GM18858 (cell line): Measurements from ENCODE around the gene UBE2S.
"Not testable (repeated sequence)": the region's sequence is repeated elsewhere in the genome, so short reads cannot be mapped to it uniquely, and the experiment has no call there.

Experiments used
- ATAC-seq: cut with Tn5 transposase; IDR thresholded peaks from one replicate; pipeline ENCODE4 v1.9.1; 2021; ENCODE audit not compliant: unreplicated experiment

Gene UBE2S

DNA sequence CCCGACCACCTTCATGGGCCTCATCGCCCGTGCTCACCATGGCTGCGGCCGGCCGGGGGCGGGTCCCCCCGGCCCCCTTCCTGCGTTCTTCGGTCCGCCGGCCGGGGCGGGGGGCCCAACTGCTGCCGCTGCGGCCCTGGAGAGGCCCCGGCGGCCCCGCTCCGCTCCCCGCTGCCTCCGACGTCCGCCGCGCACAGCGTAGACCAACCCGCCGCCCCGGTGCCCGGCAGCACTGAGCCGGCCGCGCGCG is at the start of gene UBE2S:
Gene UBE2S, minus strand, starts transcription at position 239 of the 250 bp plus-strand sequence. Its CDS starts 199 bp downstream, at position 40.
- peak; percentile 19 for ATAC-seq

DNA sequence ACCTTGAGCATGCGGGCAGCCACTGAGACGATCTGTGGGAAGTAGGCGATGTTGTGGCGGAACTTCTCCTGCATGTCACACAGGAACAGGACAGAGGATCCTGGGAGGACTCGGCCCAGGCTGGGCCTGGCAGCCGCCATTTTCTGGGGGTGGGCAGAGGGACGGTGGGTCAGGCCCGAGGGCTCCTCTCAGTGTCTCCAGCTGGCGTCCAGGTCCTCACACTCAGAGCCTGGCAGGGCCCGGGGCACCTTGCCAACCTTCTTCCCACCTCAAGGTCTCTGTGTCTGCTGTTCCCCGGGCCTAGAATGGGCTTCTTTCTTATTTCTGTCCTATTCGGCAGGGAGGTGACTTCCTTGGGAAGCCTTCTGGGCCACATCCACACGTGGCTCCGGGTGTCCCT is 48.8 kb upstream of the UBE2S start:
- ATAC-seq = no peak

DNA sequence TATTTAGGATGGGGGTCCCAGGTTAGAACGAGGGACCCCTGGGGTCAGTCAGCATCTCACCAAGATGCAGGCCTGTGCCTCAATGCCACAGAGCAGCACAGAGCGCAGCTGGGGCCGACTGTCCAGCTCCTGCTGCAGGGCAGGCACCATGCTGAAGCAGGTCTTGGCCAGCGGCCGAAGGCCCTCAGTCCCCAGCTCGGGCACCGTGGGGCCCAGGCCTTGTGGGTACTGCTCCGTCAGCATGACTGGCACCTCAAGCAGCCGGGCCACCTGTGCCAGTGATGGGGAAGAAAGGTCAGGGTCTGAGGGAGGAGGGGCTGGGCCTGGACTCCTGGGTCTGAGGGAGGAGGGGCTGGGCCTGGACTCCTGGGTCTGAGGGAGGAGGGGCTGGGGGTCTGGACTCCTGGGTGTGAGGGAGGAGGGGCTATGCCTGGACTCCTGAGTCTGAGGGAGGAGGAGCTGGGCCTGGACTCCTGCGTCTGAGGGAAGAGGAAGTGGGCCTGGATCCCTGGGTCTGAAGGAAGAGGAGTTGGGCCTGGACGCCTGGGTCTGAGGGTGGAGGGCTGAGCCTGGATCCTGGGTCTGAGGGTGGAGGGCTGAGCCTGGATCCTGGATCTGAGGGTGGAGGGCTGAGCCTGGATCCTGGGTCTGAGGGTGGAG is 48.1 kb upstream of the UBE2S start:
- ATAC-seq = no peak

DNA sequence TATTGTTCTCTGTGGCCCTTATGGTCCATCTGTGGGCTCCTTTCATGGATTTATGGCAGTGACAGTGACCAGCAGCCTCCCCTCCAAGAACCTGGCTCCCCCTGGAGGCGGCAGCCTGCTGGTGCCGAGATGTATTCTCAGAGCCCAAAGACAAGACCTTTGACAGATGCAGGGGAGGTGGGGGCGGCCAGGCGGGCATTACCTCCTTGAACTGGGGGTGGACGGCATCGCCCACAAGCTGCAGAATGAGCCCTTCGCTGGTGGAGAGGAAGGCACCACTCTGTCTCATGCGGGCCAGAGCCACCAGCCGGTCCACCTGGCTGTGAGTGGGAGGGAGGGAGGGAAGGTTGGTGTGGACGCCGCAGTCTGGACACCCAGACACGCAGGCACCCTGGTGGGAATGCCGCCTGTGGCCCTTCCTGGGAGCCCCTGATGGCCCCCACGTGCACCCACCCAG is 47.2 kb upstream of the UBE2S start:
- ATAC-seq = no peak

DNA sequence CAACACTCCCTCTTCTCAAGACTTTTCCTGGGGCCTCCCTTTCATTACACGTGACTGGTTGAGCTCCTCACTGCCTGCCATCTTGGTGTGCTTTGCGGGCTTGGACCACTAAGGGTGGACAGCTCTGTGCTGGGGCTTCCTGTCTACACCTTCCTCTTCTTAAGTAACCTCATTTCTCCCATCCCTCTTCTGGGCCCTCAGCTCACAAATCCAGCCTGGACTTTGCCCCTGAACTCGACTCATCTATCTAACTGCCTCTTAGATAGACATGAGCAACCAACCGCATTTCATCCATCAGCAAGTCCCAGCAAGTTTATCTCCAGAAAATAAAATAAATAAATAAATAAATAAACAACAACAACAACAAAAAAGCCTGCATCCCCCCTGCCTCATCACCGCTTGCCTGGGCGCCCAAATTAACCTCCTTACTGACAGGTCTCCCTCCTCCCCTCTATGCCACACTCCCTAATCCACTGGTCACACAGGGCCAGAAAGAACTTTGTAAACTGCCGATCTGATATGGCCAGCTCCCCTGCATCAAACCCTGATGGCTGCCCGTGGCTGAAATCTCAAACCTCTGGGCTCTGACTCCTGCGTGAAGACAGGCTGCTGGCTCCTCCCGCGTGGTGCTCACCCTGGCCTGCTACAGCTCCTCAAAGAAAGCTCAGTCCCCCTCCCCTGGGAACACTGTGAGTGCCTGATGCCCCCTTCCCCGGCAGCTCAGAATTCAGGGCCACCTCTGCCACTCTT is 46.1 kb upstream of the UBE2S start:
- no peak for ATAC-seq

DNA sequence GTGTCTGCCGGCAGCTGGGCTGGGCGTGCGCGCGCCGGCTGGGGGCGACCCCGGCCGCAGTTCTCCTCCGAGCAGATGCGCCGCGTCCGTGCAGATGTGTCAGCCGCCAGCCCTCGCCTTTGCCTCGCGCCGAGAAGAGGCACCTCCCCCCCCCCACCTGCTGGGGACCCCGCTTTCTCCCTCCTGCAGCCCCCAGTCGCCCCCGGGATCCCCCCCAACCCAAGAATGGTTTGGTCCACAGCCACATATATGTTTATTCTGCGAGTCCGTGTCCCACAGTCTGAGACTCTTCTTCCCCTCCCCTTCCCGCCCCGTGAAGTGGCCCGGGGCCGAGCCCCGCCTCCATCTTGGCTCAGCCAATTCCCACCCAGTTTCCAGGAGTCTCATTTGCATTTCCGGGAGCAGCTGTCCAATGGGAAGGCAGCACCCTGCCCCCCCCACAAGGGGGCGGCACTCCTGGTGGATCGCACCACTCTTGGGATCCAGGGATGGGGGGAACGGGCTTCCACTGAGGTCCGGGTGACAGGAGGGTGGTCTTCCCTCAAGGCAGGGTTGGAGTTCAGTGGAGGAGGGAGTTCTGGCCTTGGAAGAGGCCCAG is 45.3 kb upstream of the UBE2S start:
- no peak for ATAC-seq

DNA sequence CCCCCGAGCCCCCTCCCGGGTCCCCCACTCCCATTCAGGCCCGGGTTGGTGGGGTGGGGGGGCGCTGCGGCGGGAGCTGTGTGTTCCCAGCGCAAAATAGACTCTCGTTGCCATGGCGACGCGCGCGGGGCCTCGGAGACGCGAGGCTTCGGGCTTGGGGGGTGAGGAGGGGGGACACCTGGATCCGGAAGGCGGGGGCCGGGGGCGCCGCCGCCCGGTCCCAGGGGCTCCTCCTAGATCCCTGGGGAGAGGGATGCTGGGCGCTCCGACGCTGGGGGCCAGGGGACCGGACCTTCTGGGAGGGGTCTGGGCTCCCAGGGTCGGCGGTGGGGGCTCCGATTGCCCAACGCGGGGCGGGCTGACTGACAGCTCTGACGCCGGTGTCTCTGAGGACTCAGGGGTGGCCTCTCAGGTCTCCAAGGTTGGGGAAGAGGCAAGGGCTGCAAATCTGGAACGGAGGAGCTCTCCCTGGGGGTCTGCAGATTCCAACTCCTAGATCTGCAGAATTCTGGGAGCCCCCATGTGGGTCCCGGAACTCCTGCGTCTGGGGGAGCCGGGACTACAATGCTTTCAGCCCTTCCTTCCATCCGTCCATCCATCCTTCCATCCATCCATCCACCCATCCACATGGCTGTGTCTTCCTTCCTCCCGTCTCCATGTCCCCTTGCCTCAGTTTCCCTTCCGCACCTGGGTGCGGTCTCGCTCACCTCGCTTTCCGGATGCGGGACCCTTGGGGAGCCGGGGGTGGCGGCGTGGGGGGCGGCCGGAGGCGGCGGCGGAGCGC is 44.6 kb upstream of the UBE2S start:
- no peak for ATAC-seq

DNA sequence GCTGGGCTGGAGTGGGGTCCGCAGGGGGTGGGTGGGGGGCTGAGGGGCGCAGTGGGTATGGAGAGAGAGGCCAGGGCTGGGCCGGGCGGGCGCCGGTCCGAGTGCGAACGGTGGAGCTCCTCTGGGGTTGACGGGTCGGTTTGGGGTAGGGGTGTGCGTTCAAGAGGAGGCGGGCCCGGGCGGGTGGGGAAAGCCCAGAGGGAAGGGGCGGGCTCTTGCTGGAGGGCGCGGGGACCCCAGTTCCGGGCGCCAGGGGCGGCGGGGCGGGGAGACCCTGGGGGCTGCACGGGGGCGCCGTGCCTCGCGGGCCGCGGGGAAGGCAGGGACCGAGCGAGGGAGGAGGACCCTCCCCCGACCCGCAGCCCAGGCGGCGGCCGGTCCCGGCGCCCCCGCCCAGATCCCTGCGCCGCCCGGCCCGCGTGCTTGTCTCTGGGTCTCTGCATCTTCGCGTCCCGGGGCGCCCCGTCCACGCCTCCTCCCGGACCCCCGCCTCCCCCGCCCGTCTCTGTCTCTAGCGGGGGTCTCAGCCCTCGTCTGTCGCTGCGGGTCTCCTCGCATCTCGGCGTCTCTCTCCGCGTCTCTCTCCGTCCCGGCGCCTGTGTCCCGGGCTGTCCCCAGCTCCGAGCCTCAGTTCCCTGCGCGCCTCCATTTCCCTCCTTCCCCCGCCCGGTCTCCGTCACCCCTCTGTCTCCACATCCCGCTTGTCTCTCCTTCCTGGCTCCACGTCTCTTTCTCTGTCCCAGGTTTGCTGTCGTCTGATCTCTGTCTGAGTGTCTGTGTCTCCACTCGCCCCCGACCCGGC is 43.8 kb upstream of the UBE2S start:
- no peak for ATAC-seq

DNA sequence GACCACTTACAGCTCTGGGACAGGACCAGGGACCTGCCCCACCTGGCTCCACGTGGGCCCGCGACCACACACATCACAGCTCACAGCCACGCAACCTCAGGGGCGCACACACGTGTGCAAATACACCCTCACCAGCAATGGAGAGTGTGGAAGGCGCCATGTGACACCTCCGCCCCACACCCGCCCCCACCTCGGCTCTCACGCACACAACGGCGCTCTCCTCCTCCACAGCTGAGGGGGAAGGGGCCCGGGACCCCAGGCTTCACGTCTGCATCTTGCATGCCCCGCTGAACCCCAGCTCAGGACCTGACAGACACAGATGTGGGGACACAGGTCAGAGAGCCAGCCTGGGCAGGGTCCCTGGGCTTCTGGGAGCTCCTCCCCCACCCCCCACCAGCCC is 41.9 kb upstream of the UBE2S start:
- no peak for ATAC-seq

DNA sequence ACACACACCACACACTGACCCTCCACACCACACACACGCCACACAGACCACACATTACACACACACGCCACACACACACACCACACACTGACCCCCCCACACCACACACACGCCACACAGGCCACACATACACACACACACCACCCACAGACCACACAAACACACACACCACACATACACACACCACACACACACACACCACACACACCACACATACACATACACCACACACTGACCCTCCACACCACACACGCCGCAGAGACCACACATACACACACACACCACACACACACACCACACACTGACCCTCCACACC is 40.5 kb upstream of the UBE2S start:
- not testable (repeated sequence) for ATAC-seq

DNA sequence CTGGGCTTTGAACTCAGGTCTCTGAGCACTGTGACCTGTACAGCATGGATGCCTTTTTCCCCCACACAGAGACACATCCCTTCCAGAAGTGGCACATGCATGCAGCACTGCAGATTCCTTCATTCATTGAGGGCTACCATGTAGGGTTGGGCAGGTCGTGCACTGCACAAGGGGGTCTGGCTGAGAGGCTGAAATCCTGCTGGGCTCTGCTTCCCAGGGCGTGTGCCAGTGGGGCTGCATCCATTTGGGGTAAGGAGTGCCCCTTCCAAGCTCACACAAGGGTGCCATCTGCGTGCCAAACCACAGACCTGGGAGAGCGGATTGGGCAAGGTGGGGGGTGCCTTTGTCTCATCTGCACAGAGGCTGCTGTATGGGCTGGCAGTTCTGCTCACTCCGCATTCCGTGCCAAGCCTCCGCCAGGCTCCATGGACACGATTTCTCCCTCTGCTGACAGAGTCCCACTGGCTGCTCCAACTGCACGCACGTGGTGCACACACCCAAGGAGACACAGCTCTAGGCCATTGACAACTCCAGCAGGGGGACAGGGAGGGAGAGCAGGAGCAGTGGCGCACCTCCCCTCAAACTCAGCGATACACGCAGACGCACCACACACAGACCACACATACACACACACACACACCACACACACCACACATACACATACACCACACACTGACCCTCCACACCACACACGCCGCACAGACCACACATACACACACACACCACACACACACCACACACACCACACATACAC is 40.0 kb upstream of the UBE2S start:
- ATAC-seq = no peak

DNA sequence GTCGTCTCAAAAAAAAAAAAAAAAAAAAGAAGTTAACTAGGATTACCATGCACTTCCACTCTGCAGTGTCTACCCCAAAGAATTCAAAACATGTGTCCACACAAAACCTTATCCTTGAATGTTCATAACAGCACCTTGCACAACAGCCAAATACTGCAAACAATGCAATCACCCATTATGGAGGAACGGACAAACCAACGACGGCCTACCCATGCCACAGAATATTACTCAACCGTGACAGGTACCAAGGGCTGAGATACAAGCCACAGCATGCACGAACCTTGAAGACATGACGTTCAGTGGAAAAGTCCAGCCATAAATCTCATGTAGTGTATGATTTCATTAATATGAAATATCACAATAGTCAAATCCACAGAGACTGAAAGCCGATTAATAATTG is 38.5 kb upstream of the UBE2S start:
- no peak for ATAC-seq

DNA sequence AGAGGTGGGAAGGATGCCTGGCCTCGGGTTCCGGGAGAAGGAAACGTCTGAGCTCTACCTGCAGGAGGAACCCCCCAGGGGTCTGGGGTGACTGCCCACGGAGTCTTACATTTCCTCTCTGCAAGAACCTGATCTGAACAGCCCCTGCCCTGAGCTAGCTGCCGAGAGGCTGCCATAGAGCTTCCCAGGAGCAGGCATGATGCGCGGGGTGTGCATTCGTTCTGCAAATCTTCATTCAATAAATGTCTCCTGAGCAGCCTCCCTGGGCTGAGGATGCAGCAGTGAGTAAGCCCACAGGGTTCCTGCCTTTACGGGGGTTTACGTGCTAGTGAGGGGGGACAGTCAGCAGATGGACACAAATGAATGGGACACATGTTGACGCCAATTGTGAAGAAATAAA is 37.1 kb upstream of the UBE2S start:
- ATAC-seq = no peak

DNA sequence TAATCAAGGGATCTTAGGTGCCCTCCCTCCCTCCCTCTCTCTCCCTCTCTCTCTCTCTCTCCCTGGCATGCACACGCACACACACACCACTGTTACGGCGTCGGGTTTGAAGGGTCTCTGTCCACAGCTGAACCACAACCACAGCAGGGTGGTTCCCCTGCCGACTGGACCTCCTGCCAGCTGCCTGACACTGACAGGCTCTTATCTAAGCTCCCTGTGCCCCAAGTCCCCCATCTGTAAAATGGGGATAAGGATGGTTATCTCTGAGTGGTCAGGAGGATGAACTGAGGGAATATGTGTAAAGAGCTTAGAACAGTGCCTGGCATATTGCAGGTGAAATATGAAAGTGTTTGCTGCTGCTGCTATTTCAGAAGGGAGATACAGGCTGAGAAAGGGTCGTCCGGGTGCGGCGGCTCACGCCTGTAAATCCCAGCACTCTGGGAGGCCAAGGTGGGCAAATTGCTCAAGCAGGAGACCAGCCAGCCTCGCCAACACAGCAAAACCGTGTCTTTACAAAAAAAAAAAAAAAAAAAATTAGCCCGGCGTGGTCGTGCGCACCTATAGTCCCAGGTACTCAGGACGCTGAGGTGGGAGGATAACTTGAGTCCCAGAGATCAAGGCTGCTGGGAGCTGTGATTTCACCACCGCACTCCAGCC is 36.4 kb upstream of the UBE2S start:
- no peak for ATAC-seq

DNA sequence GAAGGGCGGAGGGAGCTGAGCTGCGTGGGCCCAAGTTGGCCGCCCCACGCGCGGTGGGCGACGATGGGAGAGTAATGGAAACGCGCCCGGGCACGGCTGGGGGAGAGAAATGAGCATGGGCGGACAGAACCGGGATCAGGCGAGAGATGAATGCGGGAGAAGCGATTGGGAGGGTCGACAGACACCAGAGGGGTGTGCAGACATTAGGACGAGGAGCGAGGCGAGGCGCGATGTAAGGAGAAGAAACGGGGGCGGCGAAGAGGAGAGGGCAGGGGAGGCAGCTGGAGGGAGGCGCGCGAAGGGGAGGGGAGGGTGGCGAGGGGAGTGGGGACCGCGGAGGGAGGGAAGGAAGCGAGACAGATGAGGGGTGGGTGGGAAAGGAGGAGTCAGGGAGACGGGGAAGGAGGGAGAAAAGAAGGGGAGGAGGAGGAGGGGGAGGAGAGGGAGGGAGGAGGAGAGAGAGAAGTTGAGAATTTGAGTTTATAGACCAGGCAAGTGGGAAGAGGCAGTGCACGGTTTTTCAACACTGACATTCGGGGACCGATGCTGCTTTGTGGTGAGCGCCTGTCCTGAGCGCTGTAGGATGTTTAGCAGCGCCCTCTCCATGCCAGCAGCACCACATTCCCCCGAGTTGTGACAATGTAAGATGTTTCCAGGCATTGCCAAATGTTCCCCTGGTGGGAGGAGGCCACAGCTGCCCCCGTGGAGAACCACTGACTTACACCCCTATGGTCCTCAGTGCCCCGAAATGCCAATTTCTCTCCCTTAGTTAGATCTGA is 35.6 kb upstream of the UBE2S start, which contains the start of gene SHISA7:
Gene SHISA7, minus strand, starts transcription at position 256 of the 779 bp plus-strand sequence. CDS start 437 bp downstream, outside the sequence.
- no peak for ATAC-seq

DNA sequence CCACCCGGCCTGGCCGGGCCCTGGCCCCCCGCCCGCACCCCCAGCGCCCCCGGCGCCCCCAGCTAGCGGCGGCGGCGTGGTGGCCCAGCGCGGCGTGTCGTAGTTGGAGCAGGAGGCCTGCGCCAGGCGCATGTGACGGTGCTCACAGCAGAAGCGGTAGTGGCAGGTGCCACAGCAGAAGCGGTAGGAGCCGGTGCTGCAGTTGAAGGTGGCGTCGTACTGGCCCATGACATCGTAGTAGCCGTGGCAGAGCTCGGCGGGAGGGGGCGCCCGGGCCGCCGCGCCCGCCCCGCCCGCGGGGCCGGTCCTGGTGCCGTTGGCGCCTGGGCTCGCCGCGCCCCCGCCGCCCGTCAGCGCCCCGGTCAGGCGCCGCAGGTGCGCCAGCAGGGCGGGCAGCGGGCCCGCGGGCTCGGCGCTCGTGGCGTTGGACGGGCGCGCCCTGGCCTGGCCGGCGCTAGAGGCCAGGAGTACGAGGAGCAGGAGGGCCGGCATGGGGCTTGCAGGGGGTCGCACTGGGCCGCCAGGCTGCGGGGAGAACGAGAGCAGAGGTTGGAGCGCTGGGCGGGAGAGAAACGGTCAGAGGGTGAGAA is 34.9 kb upstream of the UBE2S start:
- ATAC-seq = no peak

DNA sequence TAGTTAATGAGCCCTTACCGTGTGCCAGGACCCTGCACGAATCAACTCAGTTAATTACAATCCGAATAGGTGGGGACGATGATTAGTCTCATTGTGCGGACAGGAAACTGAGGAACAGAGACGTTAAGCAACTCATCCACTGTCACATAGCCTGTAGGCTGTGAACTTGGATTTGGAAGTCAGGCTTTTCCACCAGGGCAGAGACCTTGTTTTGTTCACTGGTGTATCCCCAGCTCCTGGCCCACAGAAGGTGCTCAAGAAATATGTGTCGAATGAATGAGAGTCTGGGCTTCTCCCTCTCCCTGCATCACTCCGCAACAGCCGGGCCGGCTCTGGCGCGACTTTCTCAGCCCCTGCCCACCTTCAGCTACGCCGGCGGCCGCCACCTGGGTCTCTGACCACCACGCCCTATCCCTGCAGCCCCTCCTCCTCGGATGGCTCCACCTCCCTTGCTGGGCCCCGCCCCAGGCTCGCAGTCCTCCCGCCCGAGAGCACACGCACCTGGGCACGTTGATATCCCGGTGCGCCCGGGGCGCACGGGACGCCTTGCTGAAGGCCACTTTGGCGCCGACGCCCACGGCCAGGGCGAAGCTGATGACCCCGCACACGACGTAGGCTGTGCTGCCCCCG is 34.2 kb upstream of the UBE2S start:
- ATAC-seq = no peak

DNA sequence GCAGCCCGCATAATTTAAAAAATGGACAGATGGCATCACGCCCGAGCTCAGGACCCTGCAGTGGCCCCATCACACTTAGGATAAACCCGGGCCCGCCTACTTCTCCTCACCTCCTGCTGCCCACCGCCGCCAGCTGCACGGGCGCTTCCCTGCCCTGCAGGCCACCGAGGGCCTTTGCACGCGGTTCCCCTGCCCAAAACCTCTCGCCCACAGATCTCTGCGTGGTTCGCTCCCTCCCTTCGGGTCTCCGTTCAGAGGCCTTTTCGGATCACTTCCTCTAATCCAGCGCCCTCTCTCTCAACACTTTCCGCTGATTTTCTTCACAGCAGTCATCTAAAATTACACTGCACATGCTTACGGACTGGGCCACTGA is 33.7 kb upstream of the UBE2S start:
- ATAC-seq = no peak
